Stimulated activated effector memory CD8-positive, alpha-beta T cell treated with anti-CD3 and anti-CD28 coated beads, Interleukin-12 subunit alpha, Interleukin-12 subunit beta, amount 100 ng/mL, for 72 hours (primary cell): ENCODE measurements around the gene PGAP6.
A peak's percentile ranks its signal among the peaks of the same experiment; 100 is the strongest.

ENCODE experiments used
- ATAC-seq: fragments of 150-1000 bp; cut with Tn5 transposase; 2 replicates; pipeline ENCODE4 v1.10.0; 2021
- DNase-seq, 2 donors: peaks; one replicate each; pipeline ENCODE4 v3.0.0; 2021 to 2022; ENCODE audit warnings: low spot score in 2 of 2
- H3K27ac Mint-ChIP-seq: one replicate; pipeline ENCODE4 v1.8.0; 2022; ENCODE audit warnings: mild to moderate bottlenecking, mixed read lengths
- H3K36me3 Mint-ChIP-seq: one replicate; pipeline ENCODE4 v1.8.0; 2022; ENCODE audit warnings: mild to moderate bottlenecking, mixed read lengths
- H3K4me1 Mint-ChIP-seq: one replicate; pipeline ENCODE4 v1.8.0; 2022; ENCODE audit warnings: mixed read lengths
- H3K4me3 Mint-ChIP-seq: one replicate; pipeline ENCODE4 v1.8.0; 2022; ENCODE audit warnings: mild to moderate bottlenecking, mixed read lengths
- H3K9me3 Mint-ChIP-seq: one replicate; pipeline ENCODE4 v1.8.0; 2022; ENCODE audit warnings: mixed read lengths

Gene PGAP6

GRCh38 chr16:410516-411178 lies 28.9 kb upstream of the PGAP6 start:
- ATAC-seq: no peak
- no peak overlapping the region for H3K4me3 Mint-ChIP-seq
- no peak overlapping the region for H3K27ac Mint-ChIP-seq
- no peaks in the 10 kb centered on the region for H3K9me3 Mint-ChIP-seq
- H3K36me3 Mint-ChIP-seq: no peaks in the 10 kb centered on the region
- H3K4me1 Mint-ChIP-seq: no peaks in the 10 kb centered on the region
- no peak for DNase-seq

GRCh38 chr16:407253-407652 lies 25.5 kb upstream of the PGAP6 start:
- no peaks in the 10 kb centered on the region for H3K9me3 Mint-ChIP-seq

GRCh38 chr16:405548-406506 lies 24.0 kb upstream of the PGAP6 start:
- DNase-seq (no peak), ATAC-seq (no peak)
- no peak overlapping the region for H3K27ac Mint-ChIP-seq
- H3K4me1 Mint-ChIP-seq: peaks cover under 1% of the 10 kb centered on the region
- no peak overlapping the region for H3K4me3 Mint-ChIP-seq
- no peaks in the 10 kb centered on the region for H3K9me3 Mint-ChIP-seq
- H3K36me3 Mint-ChIP-seq: no peaks in the 10 kb centered on the region

More at GRCh38 chr16:407253-407652, 25.5 kb upstream of the PGAP6 start:
- H3K36me3 Mint-ChIP-seq: no peaks in the 10 kb centered on the region
- no peak overlapping the region for H3K4me3 Mint-ChIP-seq
- DNase-seq (no peak), ATAC-seq (no peak)
- no peaks in the 10 kb centered on the region for H3K4me1 Mint-ChIP-seq
- no peak overlapping the region for H3K27ac Mint-ChIP-seq

GRCh38 chr16:404971-405486 lies 23.3 kb upstream of the PGAP6 start:
- ATAC-seq: no peak
- Mint-ChIP-seq H3K27ac (no peak overlapping the region), H3K9me3 (no peaks in the 10 kb centered on the region), H3K36me3 (peaks cover 4% of the 10 kb centered on the region), H3K4me1 (peaks cover 8% of the 10 kb centered on the region), H3K4me3 (no peak overlapping the region)
- no peak for DNase-seq

GRCh38 chr16:401468-402348 lies 19.9 kb upstream of the PGAP6 start, which contains the start of gene DECR2:
TSS of gene DECR2 (plus strand) at chr16:401885. CDS start at chr16:401964, 79 bp downstream.
- peaks cover 17% of the 10 kb centered on the region for H3K4me1 Mint-ChIP-seq
- H3K36me3 Mint-ChIP-seq: peaks cover 14% of the 10 kb centered on the region
- ATAC-seq (peak; percentile 83), DNase-seq (peak; percentile 95)
- no peaks in the 10 kb centered on the region for H3K9me3 Mint-ChIP-seq
- peak within 1 kb of the TSS; percentile 87 for H3K27ac Mint-ChIP-seq
- H3K4me3 Mint-ChIP-seq: peak within 1 kb of the TSS; percentile 79

- DNase-seq: no peak
- Mint-ChIP-seq H3K27ac (peak overlapping the region; percentile 87), H3K36me3 (peaks cover 17% of the 10 kb centered on the region), H3K4me3 (peak overlapping the region; percentile 79), H3K9me3 (no peaks in the 10 kb centered on the region), H3K4me1 (peaks cover 21% of the 10 kb centered on the region)
- no peak for ATAC-seq
These were observed 18.3 kb upstream of the PGAP6 start for GRCh38 chr16:400061-400591.

- no peak for ATAC-seq
- no peak for DNase-seq
- Mint-ChIP-seq H3K36me3 (peaks cover 17% of the 10 kb centered on the region), H3K4me1 (peaks cover 21% of the 10 kb centered on the region), H3K27ac (no peak overlapping the region), H3K9me3 (no peaks in the 10 kb centered on the region), H3K4me3 (peak overlapping the region; percentile 79)
These were observed 17.7 kb upstream of the PGAP6 start for GRCh38 chr16:399340-400019.

- Mint-ChIP-seq H3K27ac (peak overlapping the region; percentile 40), H3K4me1 (peaks cover 21% of the 10 kb centered on the region), H3K9me3 (no peaks in the 10 kb centered on the region), H3K36me3 (peaks cover 17% of the 10 kb centered on the region), H3K4me3 (peak overlapping the region; percentile 58)
- no peak for DNase-seq
- ATAC-seq: no peak
These were observed 17.0 kb upstream of the PGAP6 start for GRCh38 chr16:398561-399339.

GRCh38 chr16:397736-398332 lies 16.1 kb upstream of the PGAP6 start:
- Mint-ChIP-seq H3K4me1 (peaks cover 24% of the 10 kb centered on the region), H3K9me3 (no peaks in the 10 kb centered on the region), H3K4me3 (peak overlapping the region; percentile 58), H3K27ac (peak overlapping the region; percentile 40), H3K36me3 (peaks cover 17% of the 10 kb centered on the region)
- DNase-seq: no peak
- no peak for ATAC-seq

GRCh38 chr16:397135-397661 lies 15.4 kb upstream of the PGAP6 start, which contains the start of gene NME4:
TSS of gene NME4 (plus strand) at chr16:397199. CDS start at chr16:397223, 24 bp downstream.
- DNase-seq: peak in 1 of 2 donors; percentile 55
- Mint-ChIP-seq H3K36me3 (peaks cover 19% of the 10 kb centered on the region), H3K4me1 (peaks cover 30% of the 10 kb centered on the region), H3K4me3 (peak within 1 kb of the TSS; percentile 71), H3K27ac (peak within 1 kb of the TSS; percentile 40), H3K9me3 (no peaks in the 10 kb centered on the region)
- peak; percentile 24 for ATAC-seq

- Mint-ChIP-seq H3K27ac (no peak overlapping the region), H3K9me3 (no peaks in the 10 kb centered on the region), H3K4me3 (peak overlapping the region; percentile 71), H3K36me3 (peaks cover 25% of the 10 kb centered on the region), H3K4me1 (peaks cover 36% of the 10 kb centered on the region)
- no peak for ATAC-seq
- peak in 1 of 2 donors; percentile 52 for DNase-seq
These were observed 14.8 kb upstream of the PGAP6 start for GRCh38 chr16:396605-397004.

GRCh38 chr16:396199-396598 lies 14.4 kb upstream of the PGAP6 start:
- DNase-seq: no peak
- peak overlapping the region; percentile 71 for H3K4me3 Mint-ChIP-seq
- no peak overlapping the region for H3K27ac Mint-ChIP-seq
- H3K9me3 Mint-ChIP-seq: no peaks in the 10 kb centered on the region
- no peak for ATAC-seq
- peaks cover 25% of the 10 kb centered on the region for H3K36me3 Mint-ChIP-seq
- H3K4me1 Mint-ChIP-seq: peaks cover 36% of the 10 kb centered on the region
